SH-SY5Y (cell line): ENCODE data around the gene MYO10.

ENCODE experiments used
- GATA2 ChIP-seq: IDR thresholded peaks from 2 replicates; pipeline ENCODE4 v1.6.1; 2011; ENCODE audit warnings: mild to moderate bottlenecking, low read depth, low read length
- GATA3 ChIP-seq: IDR thresholded peaks from 2 replicates; pipeline ENCODE4 v1.6.1; 2011; ENCODE audit warnings: low read depth, mild to moderate bottlenecking, low read length, moderate library complexity

MYO10 gene

GRCh38 chr5:16666883-16667398 is 269.1 kb downstream of the MYO10 start:
- TF ChIP-seq GATA2 (no peak), GATA3 (no peak)

GRCh38 chr5:16666130-16666882 is 269.8 kb downstream of the MYO10 start:
- no peak for TF ChIP-seq GATA3
- TF ChIP-seq GATA2: no peak

- no peak for TF ChIP-seq GATA3
- no peak for TF ChIP-seq GATA2
Observed at GRCh38 chr5:16665601-16666000, 270.5 kb downstream of the MYO10 start.

- TF ChIP-seq GATA3: no peak
- no peak for TF ChIP-seq GATA2
Observed at GRCh38 chr5:16664368-16664767, 271.7 kb downstream of the MYO10 start.

- TF ChIP-seq GATA3 (no peak), GATA2 (no peak)
Observed at GRCh38 chr5:16663840-16664239, 272.2 kb downstream of the MYO10 start.

- TF ChIP-seq GATA3 (no peak), GATA2 (no peak)
Observed at GRCh38 chr5:16661713-16662112, 274.4 kb downstream of the MYO10 start.

- TF ChIP-seq GATA2 (no peak), GATA3 (no peak)
Observed at GRCh38 chr5:16660982-16661381, 275.1 kb downstream of the MYO10 start.

- no peak for TF ChIP-seq GATA3
- TF ChIP-seq GATA2: no peak
Observed at GRCh38 chr5:16659536-16659935, 276.6 kb downstream of the MYO10 start.

GRCh38 chr5:16656561-16657191 is 279.4 kb downstream of the MYO10 start:
- TF ChIP-seq GATA2 (no peak), GATA3 (no peak)

GRCh38 chr5:16654647-16655334 is 281.3 kb downstream of the MYO10 start:
- TF ChIP-seq GATA3 (no peak), GATA2 (no peak)

- TF ChIP-seq GATA3: no peak
- TF ChIP-seq GATA2: no peak
Observed at GRCh38 chr5:16644301-16644889, 291.7 kb downstream of the MYO10 start.

- TF ChIP-seq GATA2 (no peak), GATA3 (no peak)
Observed at GRCh38 chr5:16642867-16643266, 293.2 kb downstream of the MYO10 start.

GRCh38 chr5:16639206-16639605 is 296.9 kb downstream of the MYO10 start:
- TF ChIP-seq GATA2 (no peak), GATA3 (no peak)

- TF ChIP-seq GATA3 (no peak), GATA2 (no peak)
Observed at GRCh38 chr5:16628376-16628775, 307.7 kb downstream of the MYO10 start.
